ENCODE data around the gene EFCAB8.

DNA sequence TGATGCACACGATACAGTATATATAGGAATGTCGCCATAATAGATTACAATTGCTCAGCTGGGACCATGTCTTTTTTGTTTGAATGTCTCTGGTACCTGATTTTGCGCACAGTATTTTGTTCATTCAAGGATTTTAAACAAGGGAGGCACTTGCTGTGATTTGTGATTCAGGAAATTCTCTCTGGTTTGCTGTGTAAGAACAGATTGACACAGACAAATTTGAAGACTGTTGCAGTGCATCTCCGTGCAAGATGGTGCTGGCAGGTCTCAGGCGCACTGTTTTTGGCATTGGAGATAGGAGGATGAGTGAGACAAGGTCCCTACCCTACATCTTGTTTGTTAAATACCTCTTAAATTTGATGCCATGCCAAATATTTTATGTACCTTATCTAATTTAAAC lies 36.5 kb upstream of the EFCAB8 start:
- TF ChIP-seq, protein P1, sequence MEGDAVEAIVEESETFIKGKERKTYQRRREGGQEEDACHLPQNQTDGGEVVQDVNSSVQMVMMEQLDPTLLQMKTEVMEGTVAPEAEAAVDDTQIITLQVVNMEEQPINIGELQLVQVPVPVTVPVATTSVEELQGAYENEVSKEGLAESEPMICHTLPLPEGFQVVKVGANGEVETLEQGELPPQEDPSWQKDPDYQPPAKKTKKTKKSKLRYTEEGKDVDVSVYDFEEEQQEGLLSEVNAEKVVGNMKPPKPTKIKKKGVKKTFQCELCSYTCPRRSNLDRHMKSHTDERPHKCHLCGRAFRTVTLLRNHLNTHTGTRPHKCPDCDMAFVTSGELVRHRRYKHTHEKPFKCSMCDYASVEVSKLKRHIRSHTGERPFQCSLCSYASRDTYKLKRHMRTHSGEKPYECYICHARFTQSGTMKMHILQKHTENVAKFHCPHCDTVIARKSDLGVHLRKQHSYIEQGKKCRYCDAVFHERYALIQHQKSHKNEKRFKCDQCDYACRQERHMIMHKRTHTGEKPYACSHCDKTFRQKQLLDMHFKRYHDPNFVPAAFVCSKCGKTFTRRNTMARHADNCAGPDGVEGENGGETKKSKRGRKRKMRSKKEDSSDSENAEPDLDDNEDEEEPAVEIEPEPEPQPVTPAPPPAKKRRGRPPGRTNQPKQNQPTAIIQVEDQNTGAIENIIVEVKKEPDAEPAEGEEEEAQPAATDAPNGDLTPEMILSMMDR (IDR thresholded peaks at IDR 0.05; ENCODE audit: low read depth, low read length, poor library complexity, severe bottlenecking), result no peak
- no peak for TF ChIP-seq EZH2phosphoT487 (IDR thresholded peaks at IDR 0.05; ENCODE audit: borderline replicate concordance, low read length)
